HEK293 (cell line): ENCODE results near the gene GPI.

Experiments
- CTCF ChIA-PET: fragments of 350-600 bp; formaldehyde crosslinking; extraction: SDS; loops from one replicate; lab custom pipeline; 2021; ENCODE audit warnings: antibody characterized with exemption; lab: Yijun Ruan, JAX
- POLR2A ChIA-PET: fragments of 300-600 bp; formaldehyde crosslinking; extraction: SDS; loops from one replicate; lab custom pipeline; 2020; ENCODE audit warnings: antibody characterized with exemption, inconsistent platforms; lab: Yijun Ruan, JAX
- H3K27ac ChIP-seq: fragments of 200-500 bp; sonication (Bioruptor generic); 2 replicates; pipeline ENCODE4 v1.5.1; 2014; ENCODE audit warnings: low read depth, low read length, control low read depth, inconsistent platforms; ENCODE audit errors: extremely low read depth
- H3K36me3 ChIP-seq, 2 experiments: fragments of 200-500 bp in 1 of 2; sonication (Bioruptor generic) in 1 of 2; 1 replicate in 1 of 2; 2 replicates in 1 of 2; pipeline ENCODE4 v1.5.1; 2014 to 2017; ENCODE audit warnings: inconsistent platforms in 2 of 2, low read length in 2 of 2; ENCODE audit not compliant: control insufficient read depth in 2 of 2, insufficient read depth in 1 of 2
- H3K4me1 ChIP-seq: fragments of 200-500 bp; sonication (Bioruptor generic); 2 replicates; pipeline ENCODE4 v1.5.1; 2014; ENCODE audit warnings: mild to moderate bottlenecking, low read length, inconsistent platforms; ENCODE audit not compliant: control insufficient read depth, insufficient read depth
- H3K4me3 ChIP-seq: 2 replicates; pipeline ENCODE4 v1.5.1; 2011; ENCODE audit warnings: low read depth, mild to moderate bottlenecking, control low read depth, low read length, moderate library complexity
- H3K9me3 ChIP-seq: fragments of 200-500 bp; sonication (Bioruptor generic); 2 replicates; pipeline ENCODE4 v1.5.1; 2014; ENCODE audit warnings: low read depth, low read length, inconsistent platforms; ENCODE audit not compliant: control insufficient read depth, insufficient read depth
- KLF8 ChIP-seq: fragments of 450-650 bp; formaldehyde crosslinking; IDR thresholded peaks from 2 replicates; pipeline ENCODE4 v1.5.1; 2016; ENCODE audit warnings: missing biosample characterization, missing genetic modification characterization
- MEIS1 ChIP-seq: sonication (generic); formaldehyde crosslinking; IDR thresholded peaks from 2 replicates; pipeline ENCODE4 v1.8.1; 2022; ENCODE audit warnings: missing genetic modification reagents, mild to moderate bottlenecking, borderline replicate concordance
- PRDM6 ChIP-seq: fragments of 450-650 bp; formaldehyde crosslinking; IDR thresholded peaks from 2 replicates; pipeline ENCODE4 v1.5.1; 2017; ENCODE audit warnings: missing biosample characterization, missing genetic modification characterization
- ZBTB10 ChIP-seq: fragments of 450-650 bp; formaldehyde crosslinking; IDR thresholded peaks from 2 replicates; pipeline ENCODE4 v1.5.1; 2016; ENCODE audit warnings: missing biosample characterization, missing genetic modification characterization
- ZBTB21 ChIP-seq: fragments of 450-650 bp; formaldehyde crosslinking; IDR thresholded peaks from 2 replicates; pipeline ENCODE4 v1.5.1; 2017; ENCODE audit warnings: missing biosample characterization, missing genetic modification characterization
- ZBTB8A ChIP-seq: fragments of 450-650 bp; formaldehyde crosslinking; IDR thresholded peaks from 2 replicates; pipeline ENCODE4 v1.5.1; 2016; ENCODE audit warnings: missing biosample characterization, missing genetic modification characterization
- ZEB2 ChIP-seq: fragments of 450-650 bp; formaldehyde crosslinking; IDR thresholded peaks from 2 replicates; pipeline ENCODE4 v1.5.1; 2016; ENCODE audit warnings: missing biosample characterization, missing genetic modification characterization
- ZNF121 ChIP-seq: fragments of 450-650 bp; formaldehyde crosslinking; IDR thresholded peaks from 2 replicates; pipeline ENCODE4 v1.5.1; 2016; ENCODE audit warnings: missing biosample characterization, missing genetic modification characterization
- ZNF146 ChIP-seq: fragments of 450-650 bp; formaldehyde crosslinking; IDR thresholded peaks from 2 replicates; pipeline ENCODE4 v1.5.1; 2016; ENCODE audit warnings: missing biosample characterization, missing genetic modification characterization
- ZNF548 ChIP-seq: fragments of 450-650 bp; formaldehyde crosslinking; IDR thresholded peaks from 2 replicates; pipeline ENCODE4 v1.5.1; 2016; ENCODE audit warnings: missing biosample characterization, missing genetic modification characterization
- ZNF558 ChIP-seq: fragments of 450-650 bp; formaldehyde crosslinking; IDR thresholded peaks from 2 replicates; pipeline ENCODE4 v1.5.1; 2016; ENCODE audit warnings: missing biosample characterization, missing genetic modification characterization
- ZNF585B ChIP-seq: fragments of 450-650 bp; formaldehyde crosslinking; IDR thresholded peaks from 2 replicates; pipeline ENCODE4 v1.5.1; 2016; ENCODE audit warnings: missing biosample characterization, missing genetic modification characterization
- ZNF610 ChIP-seq: fragments of 450-650 bp; formaldehyde crosslinking; IDR thresholded peaks from 2 replicates; pipeline ENCODE4 v1.5.1; 2016; ENCODE audit warnings: missing biosample characterization, missing genetic modification characterization, borderline replicate concordance
- ZNF76 ChIP-seq: fragments of 450-650 bp; formaldehyde crosslinking; IDR thresholded peaks from 2 replicates; pipeline ENCODE4; 2016; ENCODE audit warnings: low read depth, missing biosample characterization, missing genetic modification characterization, borderline replicate concordance
- TF ChIP-seq, protein P1 (sequence below): fragments of 450-650 bp; formaldehyde crosslinking; IDR thresholded peaks from 2 replicates; pipeline ENCODE4 v1.5.1; 2017; ENCODE audit warnings: missing biosample characterization, missing genetic modification characterization
- TF ChIP-seq, protein P2 (sequence below): fragments of 450-650 bp; formaldehyde crosslinking; IDR thresholded peaks from 2 replicates; pipeline ENCODE4 v1.5.0; 2017; ENCODE audit warnings: missing biosample characterization, missing genetic modification characterization, borderline replicate concordance
- TF ChIP-seq, protein P3 (sequence below): fragments of 450-650 bp; IDR thresholded peaks from 2 replicates; pipeline ENCODE4 v1.5.1; 2018; ENCODE audit warnings: missing biosample characterization, mild to moderate bottlenecking, missing genetic modification characterization

The GPI gene

DNA sequence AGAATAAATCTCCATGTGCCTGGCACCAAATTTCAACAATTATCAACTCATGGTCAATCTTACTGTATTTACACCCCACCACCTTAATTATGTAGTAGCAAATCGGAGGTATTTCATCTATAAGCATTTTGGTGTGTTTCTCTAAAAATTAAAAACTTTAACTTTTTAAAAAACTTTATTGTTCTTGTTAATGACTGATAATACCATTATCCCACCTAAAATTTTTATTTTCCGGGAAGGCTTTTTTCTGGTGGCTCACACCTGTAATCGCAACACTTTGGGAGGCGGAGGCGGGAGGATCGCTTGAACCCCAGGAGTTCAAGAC, 38.8 kb downstream of the GPI start (continued):
- TF ChIP-seq ZNF76 (tag by site-specific recombination): no peak
- TF ChIP-seq ZBTB8A (tag by site-specific recombination): no peak
- no peak for TF ChIP-seq ZBTB10 (tag by site-specific recombination)
- TF ChIP-seq ZNF610 (tag by site-specific recombination): no peak
- TF ChIP-seq ZEB2 (tag by site-specific recombination): no peak
- TF ChIP-seq, protein P1, sequence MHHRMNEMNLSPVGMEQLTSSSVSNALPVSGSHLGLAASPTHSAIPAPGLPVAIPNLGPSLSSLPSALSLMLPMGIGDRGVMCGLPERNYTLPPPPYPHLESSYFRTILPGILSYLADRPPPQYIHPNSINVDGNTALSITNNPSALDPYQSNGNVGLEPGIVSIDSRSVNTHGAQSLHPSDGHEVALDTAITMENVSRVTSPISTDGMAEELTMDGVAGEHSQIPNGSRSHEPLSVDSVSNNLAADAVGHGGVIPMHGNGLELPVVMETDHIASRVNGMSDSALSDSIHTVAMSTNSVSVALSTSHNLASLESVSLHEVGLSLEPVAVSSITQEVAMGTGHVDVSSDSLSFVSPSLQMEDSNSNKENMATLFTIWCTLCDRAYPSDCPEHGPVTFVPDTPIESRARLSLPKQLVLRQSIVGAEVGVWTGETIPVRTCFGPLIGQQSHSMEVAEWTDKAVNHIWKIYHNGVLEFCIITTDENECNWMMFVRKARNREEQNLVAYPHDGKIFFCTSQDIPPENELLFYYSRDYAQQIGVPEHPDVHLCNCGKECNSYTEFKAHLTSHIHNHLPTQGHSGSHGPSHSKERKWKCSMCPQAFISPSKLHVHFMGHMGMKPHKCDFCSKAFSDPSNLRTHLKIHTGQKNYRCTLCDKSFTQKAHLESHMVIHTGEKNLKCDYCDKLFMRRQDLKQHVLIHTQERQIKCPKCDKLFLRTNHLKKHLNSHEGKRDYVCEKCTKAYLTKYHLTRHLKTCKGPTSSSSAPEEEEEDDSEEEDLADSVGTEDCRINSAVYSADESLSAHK (tag by site-specific recombination): 0 out of 2 replicates have a peak, but pooled peaks have one; percentile 5
- TF ChIP-seq ZNF585B (tag by site-specific recombination): no peak
- TF ChIP-seq, protein P2, sequence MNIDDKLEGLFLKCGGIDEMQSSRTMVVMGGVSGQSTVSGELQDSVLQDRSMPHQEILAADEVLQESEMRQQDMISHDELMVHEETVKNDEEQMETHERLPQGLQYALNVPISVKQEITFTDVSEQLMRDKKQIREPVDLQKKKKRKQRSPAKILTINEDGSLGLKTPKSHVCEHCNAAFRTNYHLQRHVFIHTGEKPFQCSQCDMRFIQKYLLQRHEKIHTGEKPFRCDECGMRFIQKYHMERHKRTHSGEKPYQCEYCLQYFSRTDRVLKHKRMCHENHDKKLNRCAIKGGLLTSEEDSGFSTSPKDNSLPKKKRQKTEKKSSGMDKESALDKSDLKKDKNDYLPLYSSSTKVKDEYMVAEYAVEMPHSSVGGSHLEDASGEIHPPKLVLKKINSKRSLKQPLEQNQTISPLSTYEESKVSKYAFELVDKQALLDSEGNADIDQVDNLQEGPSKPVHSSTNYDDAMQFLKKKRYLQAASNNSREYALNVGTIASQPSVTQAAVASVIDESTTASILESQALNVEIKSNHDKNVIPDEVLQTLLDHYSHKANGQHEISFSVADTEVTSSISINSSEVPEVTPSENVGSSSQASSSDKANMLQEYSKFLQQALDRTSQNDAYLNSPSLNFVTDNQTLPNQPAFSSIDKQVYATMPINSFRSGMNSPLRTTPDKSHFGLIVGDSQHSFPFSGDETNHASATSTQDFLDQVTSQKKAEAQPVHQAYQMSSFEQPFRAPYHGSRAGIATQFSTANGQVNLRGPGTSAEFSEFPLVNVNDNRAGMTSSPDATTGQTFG (tag by site-specific recombination): no peak
- TF ChIP-seq, protein P3, sequence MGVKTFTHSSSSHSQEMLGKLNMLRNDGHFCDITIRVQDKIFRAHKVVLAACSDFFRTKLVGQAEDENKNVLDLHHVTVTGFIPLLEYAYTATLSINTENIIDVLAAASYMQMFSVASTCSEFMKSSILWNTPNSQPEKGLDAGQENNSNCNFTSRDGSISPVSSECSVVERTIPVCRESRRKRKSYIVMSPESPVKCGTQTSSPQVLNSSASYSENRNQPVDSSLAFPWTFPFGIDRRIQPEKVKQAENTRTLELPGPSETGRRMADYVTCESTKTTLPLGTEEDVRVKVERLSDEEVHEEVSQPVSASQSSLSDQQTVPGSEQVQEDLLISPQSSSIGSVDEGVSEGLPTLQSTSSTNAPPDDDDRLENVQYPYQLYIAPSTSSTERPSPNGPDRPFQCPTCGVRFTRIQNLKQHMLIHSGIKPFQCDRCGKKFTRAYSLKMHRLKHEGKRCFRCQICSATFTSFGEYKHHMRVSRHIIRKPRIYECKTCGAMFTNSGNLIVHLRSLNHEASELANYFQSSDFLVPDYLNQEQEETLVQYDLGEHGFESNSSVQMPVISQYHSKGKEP (tag by site-specific recombination): peak; percentile 46; the same call in 1 of the 2 replicates
- TF ChIP-seq MEIS1 (CRISPR knock-in tag): no peak
- 0 out of 2 replicates have a peak, but pooled peaks have one; percentile 35 for TF ChIP-seq ZNF558 (tag by site-specific recombination)
- no peak; the same call in 1 of the 2 replicates for TF ChIP-seq ZNF146 (tag by site-specific recombination)

GRCh38 chr19:34404109-34404909, 39.3 kb downstream of the GPI start, which contains the start of gene PDCD2L:
TSS of gene PDCD2L (plus strand) at chr19:34404399. CDS start at chr19:34404431, 32 bp downstream.
- Histone ChIP-seq H3K27ac (peak within 1 kb of the TSS; percentile 89), H3K4me1 (peaks cover 12% of the 10 kb centered on the region; the same call in 1 of the 2 replicates), H3K36me3 (peaks cover 40 to 83% of the 10 kb centered on the region in 2 experiments), H3K9me3 (no peaks in the 10 kb centered on the region; the same call in 1 of the 2 replicates), H3K4me3 (peak within 1 kb of the TSS; percentile 52)
- ChIA-PET CTCF (interaction anchor here (0.6 to 1.2 kb wide), 3 partner anchors 26 to 1360 kb away, joined by 3 to 4 read pairs (median 3); no protein-coding TSS in a partner anchor), POLR2A (interaction anchor here (0.6 to 1.8 kb wide), 5 partner anchors 24 to 45 kb away, joined by 3 to 7 read pairs (median 4); partner anchors contain the start of gene UBA2)
- TF ChIP-seq KLF8 (tag by site-specific recombination): peak; percentile 74; the same call in 1 of the 2 replicates
- TF ChIP-seq PRDM6 (tag by site-specific recombination): no peak
- TF ChIP-seq ZNF76 (tag by site-specific recombination): peak; percentile 69; the same call in 1 of the 2 replicates
- no peak for TF ChIP-seq ZNF548 (tag by site-specific recombination)
- TF ChIP-seq ZBTB21: 0 out of 2 replicates have a peak, but pooled peaks have one; percentile 39
- TF ChIP-seq ZNF121 (tag by site-specific recombination): no peak; the same call in 1 of the 2 replicates
